HL-60 (cell line): Measurements from ENCODE around the gene ESPN.

Experiments
- GABPA ChIP-seq: IDR thresholded peaks from 2 replicates; pipeline ENCODE4 v1.6.1; 2012; ENCODE audit warnings: low read depth
- POLR2AphosphoS5 ChIP-seq: IDR thresholded peaks from 2 replicates; pipeline ENCODE4 v1.6.1; 2012; ENCODE audit warnings: low read depth
- SPI1 ChIP-seq: IDR thresholded peaks from 2 replicates; pipeline ENCODE4 v1.6.1; 2012; ENCODE audit warnings: low read depth, mild to moderate bottlenecking, borderline replicate concordance
- TF ChIP-seq, protein P1 (sequence below): IDR thresholded peaks from one replicate; pipeline ENCODE4 v1.5.1; 2011; ENCODE audit warnings: low read length, control low read depth, inconsistent platforms; ENCODE audit not compliant: insufficient read depth
- TF ChIP-seq, protein P2 (sequence below): IDR thresholded peaks from 2 replicates; pipeline ENCODE4 v1.6.1; 2012; ENCODE audit warnings: low read depth; ENCODE audit not compliant: insufficient replicate concordance

DNA sequence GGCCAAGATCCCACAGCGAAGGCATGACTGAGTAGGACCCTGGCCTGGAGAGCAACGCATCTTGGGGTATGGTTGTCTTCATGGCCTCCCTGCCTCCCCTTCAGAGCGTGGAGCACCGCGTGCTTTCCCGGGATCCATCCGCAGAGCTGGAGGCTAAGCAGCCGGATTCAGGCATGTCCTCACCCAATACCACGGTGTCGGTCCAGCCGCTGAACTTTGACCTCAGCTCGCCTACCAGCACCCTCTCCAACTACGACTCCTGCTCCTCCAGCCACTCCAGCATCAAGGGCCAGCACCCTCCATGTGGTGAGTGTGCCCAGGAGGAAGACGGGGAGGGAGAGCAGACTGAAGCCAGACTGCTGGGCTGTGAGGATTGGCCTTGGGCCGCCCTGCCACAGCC, 19.8 kb downstream of the ESPN start:
- TF ChIP-seq, protein P1, sequence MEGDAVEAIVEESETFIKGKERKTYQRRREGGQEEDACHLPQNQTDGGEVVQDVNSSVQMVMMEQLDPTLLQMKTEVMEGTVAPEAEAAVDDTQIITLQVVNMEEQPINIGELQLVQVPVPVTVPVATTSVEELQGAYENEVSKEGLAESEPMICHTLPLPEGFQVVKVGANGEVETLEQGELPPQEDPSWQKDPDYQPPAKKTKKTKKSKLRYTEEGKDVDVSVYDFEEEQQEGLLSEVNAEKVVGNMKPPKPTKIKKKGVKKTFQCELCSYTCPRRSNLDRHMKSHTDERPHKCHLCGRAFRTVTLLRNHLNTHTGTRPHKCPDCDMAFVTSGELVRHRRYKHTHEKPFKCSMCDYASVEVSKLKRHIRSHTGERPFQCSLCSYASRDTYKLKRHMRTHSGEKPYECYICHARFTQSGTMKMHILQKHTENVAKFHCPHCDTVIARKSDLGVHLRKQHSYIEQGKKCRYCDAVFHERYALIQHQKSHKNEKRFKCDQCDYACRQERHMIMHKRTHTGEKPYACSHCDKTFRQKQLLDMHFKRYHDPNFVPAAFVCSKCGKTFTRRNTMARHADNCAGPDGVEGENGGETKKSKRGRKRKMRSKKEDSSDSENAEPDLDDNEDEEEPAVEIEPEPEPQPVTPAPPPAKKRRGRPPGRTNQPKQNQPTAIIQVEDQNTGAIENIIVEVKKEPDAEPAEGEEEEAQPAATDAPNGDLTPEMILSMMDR: no peak
- TF ChIP-seq SPI1: no peak
- TF ChIP-seq POLR2AphosphoS5: no peak
- no peak for TF ChIP-seq GABPA
- TF ChIP-seq, protein P2, sequence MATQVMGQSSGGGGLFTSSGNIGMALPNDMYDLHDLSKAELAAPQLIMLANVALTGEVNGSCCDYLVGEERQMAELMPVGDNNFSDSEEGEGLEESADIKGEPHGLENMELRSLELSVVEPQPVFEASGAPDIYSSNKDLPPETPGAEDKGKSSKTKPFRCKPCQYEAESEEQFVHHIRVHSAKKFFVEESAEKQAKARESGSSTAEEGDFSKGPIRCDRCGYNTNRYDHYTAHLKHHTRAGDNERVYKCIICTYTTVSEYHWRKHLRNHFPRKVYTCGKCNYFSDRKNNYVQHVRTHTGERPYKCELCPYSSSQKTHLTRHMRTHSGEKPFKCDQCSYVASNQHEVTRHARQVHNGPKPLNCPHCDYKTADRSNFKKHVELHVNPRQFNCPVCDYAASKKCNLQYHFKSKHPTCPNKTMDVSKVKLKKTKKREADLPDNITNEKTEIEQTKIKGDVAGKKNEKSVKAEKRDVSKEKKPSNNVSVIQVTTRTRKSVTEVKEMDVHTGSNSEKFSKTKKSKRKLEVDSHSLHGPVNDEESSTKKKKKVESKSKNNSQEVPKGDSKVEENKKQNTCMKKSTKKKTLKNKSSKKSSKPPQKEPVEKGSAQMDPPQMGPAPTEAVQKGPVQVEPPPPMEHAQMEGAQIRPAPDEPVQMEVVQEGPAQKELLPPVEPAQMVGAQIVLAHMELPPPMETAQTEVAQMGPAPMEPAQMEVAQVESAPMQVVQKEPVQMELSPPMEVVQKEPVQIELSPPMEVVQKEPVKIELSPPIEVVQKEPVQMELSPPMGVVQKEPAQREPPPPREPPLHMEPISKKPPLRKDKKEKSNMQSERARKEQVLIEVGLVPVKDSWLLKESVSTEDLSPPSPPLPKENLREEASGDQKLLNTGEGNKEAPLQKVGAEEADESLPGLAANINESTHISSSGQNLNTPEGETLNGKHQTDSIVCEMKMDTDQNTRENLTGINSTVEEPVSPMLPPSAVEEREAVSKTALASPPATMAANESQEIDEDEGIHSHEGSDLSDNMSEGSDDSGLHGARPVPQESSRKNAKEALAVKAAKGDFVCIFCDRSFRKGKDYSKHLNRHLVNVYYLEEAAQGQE: no peak
